Ectodermal cell (in vitro differentiated cells): ENCODE results near the gene CDCA5.

Experiments used
- H3K27ac ChIP-seq: 2 replicates; pipeline ENCODE4 v1.7.0; 2013; ENCODE audit warnings: mild to moderate bottlenecking, low read depth, low read length; ENCODE audit not compliant: insufficient read depth, poor library complexity, severe bottlenecking
- H3K27me3 ChIP-seq: 2 replicates; pipeline ENCODE4 v1.7.0; 2013; ENCODE audit warnings: mild to moderate bottlenecking, low read length; ENCODE audit not compliant: insufficient read depth, control insufficient read depth, poor library complexity, severe bottlenecking
- H3K36me3 ChIP-seq: one replicate; pipeline ENCODE4 v1.7.0; 2013; ENCODE audit warnings: low read length; ENCODE audit not compliant: control insufficient read depth, insufficient read depth
- H3K4me1 ChIP-seq: one replicate; pipeline ENCODE4 v1.7.0; 2013; ENCODE audit warnings: low read length; ENCODE audit not compliant: control insufficient read depth, insufficient read depth
- H3K4me3 ChIP-seq: 2 replicates; pipeline ENCODE4 v1.7.0; 2013; ENCODE audit warnings: low read depth, low read length, control low read depth; ENCODE audit not compliant: insufficient read depth
- H3K9me3 ChIP-seq: 2 replicates; pipeline ENCODE4 v1.7.0; 2013; ENCODE audit warnings: mild to moderate bottlenecking, low read length, moderate library complexity; ENCODE audit not compliant: control insufficient read depth
- WGBS, 2 experiments: methylation state at CpG; one replicate each; pipeline ENCODE4 v1.1.7; 2013; ENCODE audit warnings: missing lambda C conversion rate in 2 of 2; 5-methylcytosine and 5-hydroxymethylcytosine counted together

CDCA5 gene

DNA sequence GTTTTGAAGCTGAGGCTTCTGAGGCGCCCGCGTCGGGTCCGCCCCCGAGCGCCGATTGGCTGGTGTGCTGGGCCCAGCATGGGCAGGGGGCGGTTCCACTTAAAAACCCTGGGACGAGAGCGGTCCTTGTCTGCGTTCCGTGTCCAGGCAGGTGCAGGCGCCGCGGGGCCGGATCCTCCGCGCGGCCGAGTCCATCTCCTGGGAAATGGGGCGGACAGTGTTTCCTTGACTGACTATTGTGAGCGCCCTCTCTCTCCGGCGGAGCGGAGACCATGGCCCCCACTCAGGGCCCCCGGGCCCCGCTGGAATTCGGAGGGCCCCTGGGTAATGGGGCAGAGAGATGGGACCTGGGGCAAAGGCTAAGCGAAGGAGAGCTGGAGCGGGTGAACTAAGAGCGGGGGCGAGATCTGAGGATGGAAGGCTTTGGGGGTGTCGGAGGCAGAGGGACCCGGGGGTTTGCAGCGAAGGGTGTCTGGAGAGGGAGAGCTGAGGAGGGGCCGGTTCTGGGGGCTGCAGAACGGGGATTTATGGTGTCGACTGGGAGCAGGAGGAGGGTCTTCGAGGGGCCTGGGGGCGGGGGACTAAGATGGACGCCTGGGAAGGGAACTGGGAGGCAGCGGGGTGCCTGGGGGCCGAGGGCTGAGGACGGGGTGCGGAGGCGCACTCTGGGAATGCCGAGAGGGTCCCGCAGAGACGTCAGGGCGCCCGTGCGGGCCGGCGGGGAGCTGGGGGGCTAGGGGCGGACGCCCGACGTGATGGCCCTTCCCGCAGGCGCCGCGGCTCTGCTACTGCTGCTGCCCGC lies 28.1 kb upstream of the CDCA5 start, which contains the start of gene TM7SF2:
Gene TM7SF2, plus strand, starts transcription at position 129 of the 802 bp plus-strand sequence. Its CDS starts 144 bp downstream, at position 273.
- Histone ChIP-seq H3K4me3 (peak within 1 kb of the TSS; percentile 85), H3K27ac (peak within 1 kb of the TSS; percentile 88), H3K36me3 (peaks cover 4% of the 10 kb centered on the region), H3K27me3 (no peaks in the 10 kb centered on the region), H3K9me3 (no peaks in the 10 kb centered on the region), H3K4me1 (peaks cover 7% of the 10 kb centered on the region)
- 1% methylated on average over 64 of the region's 64 CpGs for WGBS, 2 experiments

DNA sequence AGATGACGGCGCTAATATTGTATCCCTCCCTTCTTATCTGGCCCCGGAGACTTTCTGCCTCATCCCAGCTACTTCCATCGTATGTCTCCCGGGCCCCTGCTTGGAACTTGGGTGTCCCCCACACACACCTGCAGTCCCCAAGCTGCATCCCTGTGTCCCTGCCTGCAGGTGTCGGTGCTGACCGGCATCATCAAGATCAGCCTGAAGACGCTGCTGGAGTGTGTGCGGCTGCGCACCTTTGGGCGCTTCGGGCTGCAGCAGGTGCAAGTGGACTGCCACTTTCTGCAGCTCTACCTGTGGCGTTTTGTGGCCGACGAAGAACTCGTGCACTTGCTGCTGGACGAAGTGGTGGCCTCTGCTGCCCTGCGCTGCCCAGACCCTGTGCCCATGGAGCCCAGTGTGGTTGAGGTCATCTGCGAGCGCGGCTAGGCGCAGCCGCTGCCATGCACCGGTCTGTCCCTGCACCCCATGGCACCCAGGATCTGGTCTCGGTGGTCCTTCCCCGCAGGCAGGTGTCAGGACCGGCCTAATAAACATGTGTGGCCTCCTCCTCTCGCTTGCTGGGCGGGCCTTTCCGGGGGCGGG lies 27.4 kb upstream of the CDCA5 start:
- Histone ChIP-seq H3K4me1 (peaks cover 3% of the 10 kb centered on the region), H3K36me3 (peaks cover 4% of the 10 kb centered on the region), H3K4me3 (peak overlapping the region; percentile 85), H3K27ac (no peak overlapping the region), H3K27me3 (no peaks in the 10 kb centered on the region), H3K9me3 (no peaks in the 10 kb centered on the region)
- WGBS, 2 experiments = 65% methylated on average over 31 of the region's 31 CpGs

DNA sequence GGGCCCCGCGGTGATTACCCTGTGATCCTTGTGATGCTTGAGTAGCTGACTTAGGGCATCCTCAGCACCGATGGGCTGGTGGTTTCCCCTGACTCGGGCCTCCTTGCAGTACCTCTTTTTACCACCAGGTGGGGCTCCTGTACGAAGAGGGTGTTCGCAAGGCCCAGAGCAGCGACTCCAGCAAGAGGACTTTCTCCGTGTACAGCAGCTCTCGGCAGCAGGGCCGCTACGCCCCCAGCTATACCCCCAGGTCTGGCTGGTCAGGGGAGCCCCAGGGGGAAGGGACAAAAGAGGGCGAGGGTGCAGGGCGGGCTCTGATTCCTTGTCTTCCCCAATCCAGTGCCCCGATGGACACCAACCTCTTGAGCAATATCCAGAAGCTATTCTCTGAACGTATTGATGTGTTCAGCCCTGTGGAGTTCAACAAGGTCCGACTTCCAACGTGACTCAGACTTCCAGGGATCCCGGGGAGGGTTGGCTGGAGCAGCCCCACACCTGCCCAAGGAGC lies 26.6 kb upstream of the CDCA5 start:
- Histone ChIP-seq H3K36me3 (peaks cover 4% of the 10 kb centered on the region), H3K9me3 (no peaks in the 10 kb centered on the region), H3K4me3 (no peak overlapping the region), H3K4me1 (no peaks in the 10 kb centered on the region), H3K27ac (no peak overlapping the region), H3K27me3 (no peaks in the 10 kb centered on the region)
- 26 to 28% methylated on average over 18 of the region's 18 CpGs for WGBS, 2 experiments

- Histone ChIP-seq H3K36me3 (peaks cover 4% of the 10 kb centered on the region), H3K4me3 (no peak overlapping the region), H3K9me3 (no peaks in the 10 kb centered on the region), H3K27ac (no peak overlapping the region), H3K27me3 (no peaks in the 10 kb centered on the region), H3K4me1 (no peaks in the 10 kb centered on the region)
- 94 to 95% methylated on average over 36 of the region's 36 CpGs for WGBS, 2 experiments
These were observed 25.7 kb upstream of the CDCA5 start for GRCh38 chr11:65109231-65110198.

DNA sequence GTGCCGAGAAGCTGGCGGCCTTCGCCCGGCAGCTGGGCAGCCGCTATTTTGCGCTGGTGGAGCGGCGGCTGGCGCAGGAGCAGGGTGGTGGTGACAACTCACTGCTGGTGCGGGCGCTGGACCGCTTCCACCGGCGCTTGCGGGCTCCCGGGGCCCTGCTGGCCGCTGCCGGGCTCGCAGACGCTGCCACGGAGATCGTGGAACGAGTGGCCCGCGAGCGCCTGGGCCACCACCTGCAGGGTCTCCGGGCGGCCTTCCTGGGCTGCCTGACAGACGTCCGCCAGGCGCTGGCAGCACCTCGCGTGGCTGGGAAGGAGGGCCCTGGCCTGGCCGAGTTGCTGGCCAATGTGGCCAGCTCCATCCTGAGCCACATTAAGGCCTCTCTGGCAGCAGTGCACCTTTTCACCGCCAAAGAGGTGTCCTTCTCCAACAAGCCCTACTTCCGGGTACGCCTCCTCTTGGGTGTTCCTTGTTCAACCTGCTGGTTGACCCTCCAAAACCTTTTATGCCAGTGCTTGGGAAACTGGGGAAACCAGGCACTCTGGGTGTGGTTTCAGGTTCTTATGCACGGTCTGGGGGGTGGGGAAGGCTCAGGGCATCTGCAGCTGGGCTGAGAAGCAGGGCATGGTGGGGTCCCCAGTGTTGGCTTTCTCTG lies 24.8 kb upstream of the CDCA5 start:
- no peaks in the 10 kb centered on the region for H3K4me1 ChIP-seq
- WGBS, 2 experiments = 95 to 96% methylated on average over 38 of the region's 38 CpGs

GRCh38 chr11:65107751-65108468 lies 24.1 kb upstream of the CDCA5 start:
- Histone ChIP-seq H3K4me1 (no peaks in the 10 kb centered on the region), H3K9me3 (no peaks in the 10 kb centered on the region), H3K36me3 (peaks cover 4% of the 10 kb centered on the region), H3K4me3 (no peak overlapping the region), H3K27ac (no peak overlapping the region), H3K27me3 (no peaks in the 10 kb centered on the region)
- 96% methylated on average over 52 of the region's 52 CpGs for WGBS, 2 experiments

More for the DNA sequence above, 24.8 kb upstream of the CDCA5 start:
- Histone ChIP-seq H3K27me3 (no peaks in the 10 kb centered on the region), H3K27ac (no peak overlapping the region), H3K9me3 (no peaks in the 10 kb centered on the region), H3K36me3 (peaks cover 4% of the 10 kb centered on the region), H3K4me3 (no peak overlapping the region)

GRCh38 chr11:65107078-65107477 lies 23.2 kb upstream of the CDCA5 start:
- Histone ChIP-seq H3K27me3 (no peaks in the 10 kb centered on the region), H3K9me3 (no peaks in the 10 kb centered on the region), H3K4me3 (no peak overlapping the region), H3K36me3 (peaks cover 4% of the 10 kb centered on the region), H3K27ac (no peak overlapping the region), H3K4me1 (no peaks in the 10 kb centered on the region)
- WGBS, 2 experiments = 96 to 97% methylated on average over 15 of the region's 15 CpGs

GRCh38 chr11:65104628-65105027 lies 20.8 kb upstream of the CDCA5 start:
- Histone ChIP-seq H3K27me3 (no peaks in the 10 kb centered on the region), H3K27ac (no peak overlapping the region), H3K36me3 (peaks cover 4% of the 10 kb centered on the region), H3K9me3 (no peaks in the 10 kb centered on the region), H3K4me1 (no peaks in the 10 kb centered on the region), H3K4me3 (no peak overlapping the region)
- 91 to 97% methylated on average over 4 of the region's 4 CpGs for WGBS, 2 experiments

DNA sequence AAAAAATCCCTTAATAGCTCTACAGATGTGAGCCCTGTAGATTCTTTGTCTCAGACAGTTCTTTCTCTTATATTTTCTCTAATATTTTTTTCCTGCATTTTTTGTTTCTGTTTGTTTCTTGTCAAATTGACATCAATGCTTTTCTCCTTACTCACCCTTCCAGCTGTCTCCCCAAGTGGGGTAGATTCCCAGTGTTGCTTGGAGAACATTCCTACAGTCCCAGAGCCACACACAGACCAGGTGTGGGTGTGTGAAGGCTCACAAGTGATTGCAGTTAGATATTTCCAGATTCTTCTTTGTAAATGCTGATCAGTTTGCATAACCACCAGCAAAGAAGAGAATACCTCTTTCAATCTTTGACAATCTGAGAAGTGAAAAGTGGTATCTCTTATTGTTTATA lies 19.6 kb upstream of the CDCA5 start:
- H3K27me3 ChIP-seq = no peaks in the 10 kb centered on the region
- no peaks in the 10 kb centered on the region for H3K36me3 ChIP-seq
- no peaks in the 10 kb centered on the region for H3K9me3 ChIP-seq
- no peak overlapping the region for H3K4me3 ChIP-seq
- no peaks in the 10 kb centered on the region for H3K4me1 ChIP-seq
- no peak overlapping the region for H3K27ac ChIP-seq
